ENCODE data around the gene CDH4.

Gene CDH4

GRCh38 chr20:61554617-61555016 lies 302.6 kb downstream of the CDH4 start:
- no peak for DNase-seq (ENCODE audit: low spot score)
- in situ Hi-C loops (cut with MboI; ENCODE audit: low sequenced_read_pairs, unreplicated experiment), result no loop called here
- no peak for TF ChIP-seq CTCF (IDR thresholded peaks at IDR 0.05; ENCODE audit: borderline replicate concordance, control extremely low read depth, extremely low read depth, insufficient read depth, missing control alignments)

- TF ChIP-seq CTCF (IDR thresholded peaks at IDR 0.05; ENCODE audit: borderline replicate concordance, control extremely low read depth, extremely low read depth, insufficient read depth, missing control alignments), result no peak
- in situ Hi-C loops (cut with MboI; ENCODE audit: low sequenced_read_pairs, unreplicated experiment), result no loop called here
- no peak for DNase-seq (ENCODE audit: low spot score)
These were observed 303.5 kb downstream of the CDH4 start for GRCh38 chr20:61555566-61555965.

GRCh38 chr20:61556111-61556510 lies 304.1 kb downstream of the CDH4 start:
- DNase-seq (ENCODE audit: low spot score), result no peak
- in situ Hi-C loops (cut with MboI; ENCODE audit: low sequenced_read_pairs, unreplicated experiment), result no loop called here
- TF ChIP-seq CTCF (IDR thresholded peaks at IDR 0.05; ENCODE audit: borderline replicate concordance, control extremely low read depth, extremely low read depth, insufficient read depth, missing control alignments), result no peak

GRCh38 chr20:61556673-61557072 lies 304.6 kb downstream of the CDH4 start:
- in situ Hi-C loops (cut with MboI; ENCODE audit: low sequenced_read_pairs, unreplicated experiment), result no loop called here
- no peak for DNase-seq (ENCODE audit: low spot score)
- TF ChIP-seq CTCF (IDR thresholded peaks at IDR 0.05; ENCODE audit: borderline replicate concordance, control extremely low read depth, extremely low read depth, insufficient read depth, missing control alignments), result no peak

GRCh38 chr20:61557621-61558020 lies 305.6 kb downstream of the CDH4 start:
- no peak for TF ChIP-seq CTCF (IDR thresholded peaks at IDR 0.05; ENCODE audit: borderline replicate concordance, control extremely low read depth, extremely low read depth, insufficient read depth, missing control alignments)
- in situ Hi-C loops (cut with MboI; ENCODE audit: low sequenced_read_pairs, unreplicated experiment), result no loop called here
- DNase-seq (ENCODE audit: low spot score), result no peak

- DNase-seq (ENCODE audit: low spot score), result no peak
- in situ Hi-C loops (cut with MboI; ENCODE audit: low sequenced_read_pairs, unreplicated experiment), result no loop called here
- no peak for TF ChIP-seq CTCF (IDR thresholded peaks at IDR 0.05; ENCODE audit: borderline replicate concordance, control extremely low read depth, extremely low read depth, insufficient read depth, missing control alignments)
These were observed 306.7 kb downstream of the CDH4 start for GRCh38 chr20:61558726-61559125.
